Nephron (organoid): Measurements from ENCODE around the gene RER1.

Source experiments
- H3K27ac Mint-ChIP-seq, 3 experiments: 2 replicates each; pipeline ENCODE4 v1.8.0; 2020; ENCODE audit warnings: mixed read lengths in 3 of 3, mild to moderate bottlenecking in 2 of 3, moderate library complexity in 1 of 3
- H3K27me3 Mint-ChIP-seq: 2 replicates; pipeline ENCODE4 v1.8.0; 2021; ENCODE audit warnings: low read depth, mild to moderate bottlenecking, moderate library complexity, mixed read lengths
- H3K36me3 Mint-ChIP-seq: 2 replicates; pipeline ENCODE4 v1.8.0; 2020; ENCODE audit warnings: low read depth, mixed read lengths
- H3K4me1 Mint-ChIP-seq: 2 replicates; pipeline ENCODE4 v1.8.0; 2020; ENCODE audit warnings: mixed read lengths
- H3K4me3 Mint-ChIP-seq, 3 experiments: 2 replicates each; pipeline ENCODE4 v1.8.0; 2020; ENCODE audit warnings: mild to moderate bottlenecking in 3 of 3, mixed read lengths in 3 of 3, moderate library complexity in 2 of 3
- H3K9me3 Mint-ChIP-seq: 2 replicates; pipeline ENCODE4 v1.8.0; 2020; ENCODE audit warnings: mixed read lengths
- CTCF ChIP-seq, 3 experiments: fragments of 200-600 bp; sonication (generic); IDR thresholded peaks; one replicate each; pipeline ENCODE4 v1.5.0; 2021; ENCODE audit warnings: antibody characterized with exemption in 3 of 3; ENCODE audit not compliant: unreplicated experiment in 3 of 3

The RER1 gene

GRCh38 chr1:2356911-2357845 lies 34.5 kb upstream of the RER1 start:
- Mint-ChIP-seq H3K4me3 (peak overlapping the region in 1 of 3 experiments; percentile 23), H3K9me3 (peaks cover 7% of the 10 kb centered on the region)
- TF ChIP-seq CTCF (IDR thresholded peaks at IDR 0.05; ENCODE audit: unreplicated experiment in 3 of 3): no peak

GRCh38 chr1:2358072-2358471 lies 33.6 kb upstream of the RER1 start:
- H3K9me3 Mint-ChIP-seq: peaks cover 14% of the 10 kb centered on the region
- H3K4me3 Mint-ChIP-seq: peak overlapping the region in 1 of 3 experiments; percentile 19
- H3K4me1 Mint-ChIP-seq: peaks cover 44% of the 10 kb centered on the region
- peak overlapping the region; percentile 67 to 89 (median 85) for H3K27ac Mint-ChIP-seq
- peaks cover 3% of the 10 kb centered on the region for H3K27me3 Mint-ChIP-seq
- no peak for TF ChIP-seq CTCF (IDR thresholded peaks at IDR 0.05; ENCODE audit: unreplicated experiment in 3 of 3)
- H3K36me3 Mint-ChIP-seq: peaks cover 29% of the 10 kb centered on the region

More at GRCh38 chr1:2356911-2357845, 34.5 kb upstream of the RER1 start:
- Mint-ChIP-seq H3K36me3 (peaks cover 20% of the 10 kb centered on the region), H3K27ac (peak overlapping the region; percentile 67 to 89 (median 85)), H3K4me1 (peaks cover 44% of the 10 kb centered on the region), H3K27me3 (peaks cover 3% of the 10 kb centered on the region)

- Mint-ChIP-seq H3K4me1 (peaks cover 37% of the 10 kb centered on the region), H3K4me3 (no peak overlapping the region), H3K36me3 (peaks cover 36% of the 10 kb centered on the region), H3K27ac (no peak overlapping the region), H3K27me3 (peaks cover 1% of the 10 kb centered on the region), H3K9me3 (peaks cover 19% of the 10 kb centered on the region)
- no peak for TF ChIP-seq CTCF (IDR thresholded peaks at IDR 0.05; ENCODE audit: unreplicated experiment in 3 of 3)
These were observed 32.7 kb upstream of the RER1 start for GRCh38 chr1:2358651-2359640.

- TF ChIP-seq CTCF (IDR thresholded peaks at IDR 0.05; ENCODE audit: unreplicated experiment in 3 of 3): no peak
- Mint-ChIP-seq H3K4me3 (no peak overlapping the region), H3K9me3 (peaks cover 21% of the 10 kb centered on the region), H3K27ac (peak overlapping the region; percentile 25 to 82 (median 70)), H3K36me3 (peaks cover 42% of the 10 kb centered on the region), H3K27me3 (no peaks in the 10 kb centered on the region), H3K4me1 (peaks cover 24% of the 10 kb centered on the region)
These were observed 30.9 kb upstream of the RER1 start for GRCh38 chr1:2360588-2361364.

GRCh38 chr1:2363847-2364513 lies 27.7 kb upstream of the RER1 start:
- TF ChIP-seq CTCF (IDR thresholded peaks at IDR 0.05; ENCODE audit: unreplicated experiment in 3 of 3): no peak
- H3K9me3 Mint-ChIP-seq: peaks cover 23% of the 10 kb centered on the region
- H3K27ac Mint-ChIP-seq: no peak overlapping the region
- H3K4me3 Mint-ChIP-seq: no peak overlapping the region
- peaks cover 14% of the 10 kb centered on the region for H3K4me1 Mint-ChIP-seq
- no peaks in the 10 kb centered on the region for H3K27me3 Mint-ChIP-seq
- H3K36me3 Mint-ChIP-seq: peaks cover 64% of the 10 kb centered on the region
